HepG2 (cell line): ENCODE results near the gene NRL. TPM values are rescaled to one million over a fixed set of nuclear protein-coding genes. Genes with fewer than 3 reads are reported as not detected.

Source experiments
- ARID4A ChIP-seq: sonication (generic); formaldehyde crosslinking; IDR thresholded peaks from 2 replicates; pipeline ENCODE4 v1.5.0; 2020; ENCODE audit warnings: mild to moderate bottlenecking, missing genetic modification reagents, borderline replicate concordance
- BCLAF1 ChIP-seq: fragments of 450-650 bp; IDR thresholded peaks from 2 replicates; pipeline ENCODE4 v1.6.1; 2017; ENCODE audit warnings: mild to moderate bottlenecking
- FOXJ3 ChIP-seq: sonication (generic); formaldehyde crosslinking; IDR thresholded peaks from 2 replicates; pipeline ENCODE4 v1.4.0; 2020; ENCODE audit warnings: missing genetic modification reagents, mild to moderate bottlenecking, borderline replicate concordance
- FUBP1 ChIP-seq: sonication (generic); formaldehyde crosslinking; IDR thresholded peaks from 2 replicates; pipeline ENCODE4 v1.5.1; 2020; ENCODE audit warnings: missing genetic modification reagents, mild to moderate bottlenecking, borderline replicate concordance
- HDAC2 ChIP-seq: sonication (generic); formaldehyde crosslinking; IDR thresholded peaks from 2 replicates; pipeline ENCODE4 v1.4.0; 2020; ENCODE audit warnings: missing genetic modification reagents
- MTF2 ChIP-seq: sonication (generic); formaldehyde crosslinking; IDR thresholded peaks from 2 replicates; pipeline ENCODE4 v1.5.0; 2020; ENCODE audit warnings: missing genetic modification reagents, borderline replicate concordance
- MYC ChIP-seq: sonication (generic); formaldehyde crosslinking; IDR thresholded peaks from 2 replicates; pipeline ENCODE4 v1.9.0; 2021; ENCODE audit warnings: missing genetic modification reagents, borderline replicate concordance
- PAF1 ChIP-seq: IDR thresholded peaks from 2 replicates; pipeline ENCODE4 v1.6.1; 2016; ENCODE audit warnings: missing genetic modification reagents, missing compliant biosample characterization
- SMC3 ChIP-seq: IDR thresholded peaks from 2 replicates; pipeline ENCODE4 v1.6.1; 2011; ENCODE audit warnings: low read length, improper control_type of control experiment
- STAT6 ChIP-seq: sonication (generic); formaldehyde crosslinking; IDR thresholded peaks from 2 replicates; pipeline ENCODE4 v1.4.0; 2020; ENCODE audit warnings: missing genetic modification reagents, mild to moderate bottlenecking, borderline replicate concordance
- TIGD3 ChIP-seq: sonication (generic); formaldehyde crosslinking; IDR thresholded peaks from 2 replicates; pipeline ENCODE4 v1.5.1; 2020; ENCODE audit warnings: mild to moderate bottlenecking, missing genetic modification reagents, borderline replicate concordance
- ZBTB20 ChIP-seq: sonication (generic); formaldehyde crosslinking; IDR thresholded peaks from 2 replicates; pipeline ENCODE4 v1.8.1; 2023; ENCODE audit warnings: missing genetic modification reagents, low read depth, mild to moderate bottlenecking, borderline replicate concordance
- ZNF350 ChIP-seq: sonication (generic); formaldehyde crosslinking; IDR thresholded peaks from 2 replicates; pipeline ENCODE4 v1.4.0; 2020; ENCODE audit warnings: mild to moderate bottlenecking, low read depth, missing genetic modification reagents, borderline replicate concordance
- ZNF576 ChIP-seq: sonication (generic); formaldehyde crosslinking; IDR thresholded peaks from 2 replicates; pipeline ENCODE4 v1.4.0; 2020; ENCODE audit warnings: mild to moderate bottlenecking, missing genetic modification reagents
- ZNF879 ChIP-seq: sonication (generic); formaldehyde crosslinking; IDR thresholded peaks from 2 replicates; pipeline ENCODE4 v1.8.1; 2023; ENCODE audit warnings: missing genetic modification reagents
- polyA plus RNA-seq, 8 experiments: library from polyadenylated mRNA; depleted of rRNA in 3 of 8; stranded (reverse) in 7 of 8; unstranded in 1 of 8; fragments of >200 nt; fragmentation: Illumina TruSeq in 4 of 8; extraction: Trizol in 4 of 8; gene quantifications; 2 replicates each; pipeline versions ENCODE4 v1.2.1 to v1.2.3, GENCODE V29; 2011 to 2016; ENCODE audit warnings: low read depth in 4 of 8, missing spikeins in 1 of 8, mixed read lengths in 1 of 8; ENCODE audit not compliant: insufficient read depth in 1 of 8
- total RNA-seq, 5 experiments: library from RNA; depleted of rRNA; stranded (reverse); fragments of >200 nt; fragmentation: Illumina TruSeq; extraction: Trizol; gene quantifications; 2 replicates each; pipeline ENCODE4 v1.2.3, GENCODE V29; 2016; ENCODE audit warnings: low read depth in 1 of 5

The NRL gene
- total and polyA plus RNA-seq, 2 of the 13 experiments (the other 11 are each of a cell fraction or from before 2014, with no cell fraction given), result 2.5 to 4.7 TPM

- TF ChIP-seq TIGD3, result no peak
- 0 out of 2 replicates have a peak, but pooled peaks have one; percentile 5 for TF ChIP-seq ARID4A (CRISPR knock-in tag)
- no peak for TF ChIP-seq BCLAF1
- TF ChIP-seq FOXJ3 (CRISPR knock-in tag), result no peak
- no peak for TF ChIP-seq PAF1 (CRISPR knock-in tag)
- TF ChIP-seq ZNF350 (CRISPR knock-in tag), result no peak
- TF ChIP-seq SMC3, result no peak
- no peak for TF ChIP-seq ZNF879
- TF ChIP-seq STAT6, result no peak
- no peak for TF ChIP-seq MTF2 (CRISPR knock-in tag)
- no peak for TF ChIP-seq HDAC2 (CRISPR knock-in tag)
- TF ChIP-seq ZBTB20 (CRISPR knock-in tag), result no peak
- 0 out of 2 replicates have a peak, but pooled peaks have one; percentile 24 for TF ChIP-seq FUBP1 (CRISPR knock-in tag)
- no peak for TF ChIP-seq ZNF576 (CRISPR knock-in tag)
- 0 out of 2 replicates have a peak, but pooled peaks have one; percentile 20 for TF ChIP-seq MYC (CRISPR knock-in tag)
These were observed 55.7 kb downstream of the NRL start (continued) for GRCh38 chr14:24058951-24059475.
